Progenitor cell of endocrine pancreas (in vitro differentiated cells): ENCODE data around the gene PIGBOS1. TPM values are rescaled to one million over a fixed set of nuclear protein-coding genes. Genes with fewer than 3 reads are reported as not detected.
"Not testable (repeated sequence)": the region's sequence is repeated elsewhere in the genome, so short reads cannot be mapped to it uniquely, and the experiment has no call there.

Source experiments
- DNase-seq: peaks from one replicate; pipeline ENCODE4 v3.0.0; 2021; ENCODE audit warnings: low spot score; ENCODE audit not compliant: unreplicated experiment
- H3K27ac Mint-ChIP-seq: 2 replicates; pipeline ENCODE4 v1.8.0; 2021; ENCODE audit warnings: mild to moderate bottlenecking, moderate library complexity, mixed read lengths
- H3K27me3 Mint-ChIP-seq: 2 replicates; pipeline ENCODE4 v1.8.0; 2021; ENCODE audit warnings: mixed read lengths
- H3K36me3 Mint-ChIP-seq: 2 replicates; pipeline ENCODE4 v1.8.0; 2022; ENCODE audit warnings: mixed read lengths; ENCODE audit not compliant: insufficient read depth
- H3K4me1 Mint-ChIP-seq: 2 replicates; pipeline ENCODE4 v1.8.0; 2021; ENCODE audit warnings: low read depth, mixed read lengths
- H3K4me3 Mint-ChIP-seq: 2 replicates; pipeline ENCODE4 v1.8.0; 2021; ENCODE audit warnings: low read depth, mild to moderate bottlenecking, moderate library complexity, mixed read lengths
- H3K9me3 Mint-ChIP-seq: 2 replicates; pipeline ENCODE4 v1.8.0; 2021; ENCODE audit warnings: low read depth, mixed read lengths
- total RNA-seq: library from RNA; stranded (reverse); gene quantifications from 2 replicates; pipeline ENCODE4 v1.2.1, GENCODE V29; 2021
- TF ChIP-seq, protein P1 (sequence below): fragments of 200-600 bp; sonication (generic); IDR thresholded peaks from one replicate; pipeline ENCODE4 v1.5.0; 2021; ENCODE audit warnings: antibody characterized with exemption, mild to moderate bottlenecking; ENCODE audit not compliant: unreplicated experiment

The PIGBOS1 gene
- total RNA-seq, 1 donor from 2014 or later = 13.6 TPM

DNA sequence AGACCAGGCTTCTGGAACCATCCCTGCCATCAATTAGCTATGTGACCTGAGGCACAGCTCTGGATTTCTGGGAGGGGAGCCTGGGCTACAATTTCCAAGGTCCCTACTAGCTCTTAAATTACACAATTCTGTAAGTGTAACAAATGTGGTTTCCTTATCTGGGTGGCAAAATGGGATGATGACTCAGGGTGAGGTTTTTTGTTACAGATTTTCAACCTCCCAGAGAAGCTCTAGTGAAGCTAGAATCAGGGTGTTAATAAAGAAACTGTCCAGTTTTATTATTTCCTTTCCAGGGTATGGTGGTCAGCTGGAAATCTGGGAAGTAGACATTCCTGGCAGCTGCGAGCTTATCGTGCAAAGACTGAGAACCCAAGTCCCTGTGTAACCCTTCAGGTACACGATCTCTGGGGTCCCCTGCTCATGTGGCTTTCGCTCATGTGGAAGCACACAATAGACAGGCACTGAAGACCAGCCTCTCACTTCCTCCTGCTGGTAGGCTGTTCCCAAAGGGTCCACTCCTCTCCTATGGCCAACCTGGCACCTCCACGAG lies 36.6 kb downstream of the PIGBOS1 start:
- TF ChIP-seq, protein P1, sequence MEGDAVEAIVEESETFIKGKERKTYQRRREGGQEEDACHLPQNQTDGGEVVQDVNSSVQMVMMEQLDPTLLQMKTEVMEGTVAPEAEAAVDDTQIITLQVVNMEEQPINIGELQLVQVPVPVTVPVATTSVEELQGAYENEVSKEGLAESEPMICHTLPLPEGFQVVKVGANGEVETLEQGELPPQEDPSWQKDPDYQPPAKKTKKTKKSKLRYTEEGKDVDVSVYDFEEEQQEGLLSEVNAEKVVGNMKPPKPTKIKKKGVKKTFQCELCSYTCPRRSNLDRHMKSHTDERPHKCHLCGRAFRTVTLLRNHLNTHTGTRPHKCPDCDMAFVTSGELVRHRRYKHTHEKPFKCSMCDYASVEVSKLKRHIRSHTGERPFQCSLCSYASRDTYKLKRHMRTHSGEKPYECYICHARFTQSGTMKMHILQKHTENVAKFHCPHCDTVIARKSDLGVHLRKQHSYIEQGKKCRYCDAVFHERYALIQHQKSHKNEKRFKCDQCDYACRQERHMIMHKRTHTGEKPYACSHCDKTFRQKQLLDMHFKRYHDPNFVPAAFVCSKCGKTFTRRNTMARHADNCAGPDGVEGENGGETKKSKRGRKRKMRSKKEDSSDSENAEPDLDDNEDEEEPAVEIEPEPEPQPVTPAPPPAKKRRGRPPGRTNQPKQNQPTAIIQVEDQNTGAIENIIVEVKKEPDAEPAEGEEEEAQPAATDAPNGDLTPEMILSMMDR = no peak
- no peak overlapping the region for H3K4me3 Mint-ChIP-seq
- H3K4me1 Mint-ChIP-seq = peaks cover 2% of the 10 kb centered on the region
- H3K9me3 Mint-ChIP-seq = no peaks in the 10 kb centered on the region
- no peak overlapping the region for H3K27ac Mint-ChIP-seq
- no peaks in the 10 kb centered on the region for H3K27me3 Mint-ChIP-seq
- H3K36me3 Mint-ChIP-seq = no peaks in the 10 kb centered on the region
- DNase-seq = no peak

DNA sequence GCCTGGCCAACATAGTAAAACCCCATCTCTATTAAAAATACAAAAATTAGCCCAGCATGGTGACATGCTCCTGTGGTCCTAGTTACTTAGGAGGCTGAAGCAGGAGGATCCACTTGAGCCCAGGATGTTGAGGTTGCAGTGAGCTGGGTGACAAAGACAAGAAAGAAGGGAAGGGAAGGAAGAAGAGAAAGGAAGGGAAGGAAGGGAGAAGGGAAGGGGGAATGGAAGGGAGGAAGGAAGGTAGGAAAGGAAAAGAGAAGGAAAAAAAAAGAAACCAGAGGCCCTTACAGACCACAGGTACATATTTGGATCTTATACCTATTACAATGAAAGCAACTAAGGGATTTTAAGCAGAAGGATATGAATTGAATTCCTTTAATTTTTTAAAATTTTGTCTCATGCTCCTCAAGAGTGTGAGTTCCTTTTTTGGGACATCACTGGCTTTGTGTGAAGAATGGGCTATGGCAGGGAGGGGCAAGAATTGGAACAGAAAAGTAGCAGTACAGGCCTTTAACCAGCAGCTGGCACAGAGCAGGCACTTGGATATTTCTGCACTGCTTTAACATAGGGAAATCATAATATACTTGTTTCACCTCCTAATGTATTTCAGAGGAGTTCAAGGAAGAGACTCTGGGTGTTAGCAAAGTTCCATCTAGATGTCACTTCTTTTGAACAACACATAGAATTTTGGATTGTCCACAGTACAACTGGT lies 37.2 kb downstream of the PIGBOS1 start:
- no peaks in the 10 kb centered on the region for H3K27me3 Mint-ChIP-seq
- H3K36me3 Mint-ChIP-seq = no peaks in the 10 kb centered on the region
- H3K27ac Mint-ChIP-seq = no peak overlapping the region
- no peak for DNase-seq
- no peaks in the 10 kb centered on the region for H3K9me3 Mint-ChIP-seq
- TF ChIP-seq, protein P1 = no peak
- no peak overlapping the region for H3K4me3 Mint-ChIP-seq
- peaks cover 2% of the 10 kb centered on the region for H3K4me1 Mint-ChIP-seq

DNA sequence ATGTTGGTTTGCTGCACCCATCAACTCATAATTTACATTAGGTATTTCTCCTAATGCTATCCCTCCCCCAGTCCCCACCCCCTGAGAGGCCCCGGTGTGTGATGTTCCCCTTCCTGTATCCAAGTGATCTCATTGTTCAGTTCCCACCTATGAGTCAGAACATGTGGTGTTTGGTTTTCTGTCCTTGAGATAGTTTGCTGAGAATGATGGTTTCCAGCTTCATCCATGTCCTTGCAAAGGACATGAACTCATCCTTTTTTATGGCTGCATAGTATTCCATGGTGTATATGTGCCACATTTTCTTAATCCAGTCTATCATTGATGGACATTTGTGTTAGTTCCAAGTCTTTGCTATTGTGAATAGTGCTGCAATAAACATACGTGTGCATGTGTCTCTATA lies 38.3 kb downstream of the PIGBOS1 start:
- not testable (repeated sequence) for DNase-seq, H3K27me3 Mint-ChIP-seq, H3K4me1 Mint-ChIP-seq, H3K36me3 Mint-ChIP-seq, H3K9me3 Mint-ChIP-seq, H3K27ac Mint-ChIP-seq, H3K4me3 Mint-ChIP-seq

DNA sequence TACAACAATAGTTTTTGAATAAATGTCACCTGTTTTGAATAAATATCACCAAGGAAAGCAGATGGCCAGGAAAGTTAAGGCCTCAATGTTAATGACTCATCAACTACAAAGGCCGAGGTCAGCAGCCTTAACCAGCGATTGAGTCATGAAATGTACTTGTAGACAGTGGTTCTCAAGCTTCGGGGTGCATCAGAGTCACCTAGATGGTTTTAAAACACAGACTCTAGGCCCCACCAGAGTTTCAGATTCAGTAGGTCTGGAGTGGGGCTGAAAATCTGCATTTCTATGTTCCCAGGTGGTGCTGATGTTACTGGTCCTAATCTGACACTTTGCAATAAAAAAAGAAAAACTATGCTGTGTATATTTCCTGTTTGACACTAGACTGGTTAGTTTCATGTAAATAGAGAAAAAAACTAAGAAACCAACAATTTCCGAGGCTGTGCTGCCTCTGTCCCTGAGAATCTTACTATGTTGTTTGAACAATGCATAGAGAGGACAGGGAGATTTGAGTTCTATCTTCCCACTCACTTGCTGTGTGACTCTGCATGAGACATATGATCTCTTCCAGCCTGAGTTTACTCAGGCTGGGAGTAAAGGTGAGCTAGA lies 39.1 kb downstream of the PIGBOS1 start:
- H3K4me1 Mint-ChIP-seq = peaks cover 2% of the 10 kb centered on the region
- no peak for DNase-seq
- H3K36me3 Mint-ChIP-seq = no peaks in the 10 kb centered on the region
- no peak overlapping the region for H3K27ac Mint-ChIP-seq
- H3K4me3 Mint-ChIP-seq = no peak overlapping the region
- no peaks in the 10 kb centered on the region for H3K9me3 Mint-ChIP-seq
- TF ChIP-seq, protein P1 = no peak
- H3K27me3 Mint-ChIP-seq = no peaks in the 10 kb centered on the region

DNA sequence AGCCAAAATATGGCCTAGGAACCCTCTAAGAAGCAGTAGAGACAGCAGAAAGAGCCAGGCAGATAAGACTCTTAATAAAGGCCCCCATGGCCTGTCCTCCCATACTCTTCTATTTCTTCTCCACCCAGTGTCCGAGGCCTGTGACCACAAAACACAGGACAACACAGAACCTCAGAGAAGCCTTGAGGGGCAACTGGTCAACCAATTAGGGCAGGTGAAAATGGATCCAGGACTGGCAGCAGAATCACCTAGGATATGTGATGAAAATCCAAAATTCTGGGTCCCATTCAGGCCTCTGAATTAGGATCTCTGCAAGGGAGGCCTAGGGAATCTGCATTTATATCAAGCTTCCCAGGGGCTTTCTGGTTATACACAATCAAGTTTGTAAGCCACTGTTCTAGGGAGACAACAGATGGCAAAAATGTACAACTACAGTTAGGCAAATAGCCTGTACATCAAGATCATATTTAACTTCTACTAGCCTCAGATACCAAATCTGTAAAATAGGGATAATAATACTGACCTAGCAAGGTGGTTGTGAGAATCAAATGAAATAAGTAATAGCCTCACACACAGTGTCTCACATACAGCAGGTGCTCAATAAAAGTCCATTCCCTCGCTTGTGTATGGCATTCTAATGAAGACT lies 39.7 kb downstream of the PIGBOS1 start:
- no peak overlapping the region for H3K27ac Mint-ChIP-seq

More for the DNA sequence above, 39.7 kb downstream of the PIGBOS1 start:
- Mint-ChIP-seq H3K4me3 (no peak overlapping the region), H3K4me1 (peaks cover 2% of the 10 kb centered on the region), H3K36me3 (no peaks in the 10 kb centered on the region), H3K27me3 (no peaks in the 10 kb centered on the region), H3K9me3 (no peaks in the 10 kb centered on the region)
- no peak for DNase-seq
- TF ChIP-seq, protein P1 = no peak
